H1 (cell line): ENCODE measurements around the gene SLC16A6. TPM values are rescaled to one million over a fixed set of nuclear protein-coding genes. Genes with fewer than 3 reads are reported as not detected.

ENCODE experiments used
- CTCF ChIA-PET: fragments of 300-600 bp; sonication (Branson Sonifier 250); formaldehyde crosslinking; loops from one replicate; lab custom pipeline; 2021; ENCODE audit not compliant: partially characterized antibody; lab: Charles Lee
- POLR2A ChIA-PET: fragments of 300-600 bp; sonication (Branson Sonifier 250); formaldehyde crosslinking; loops from one replicate; lab custom pipeline; 2021; ENCODE audit warnings: inconsistent platforms; ENCODE audit not compliant: partially characterized antibody; lab: Charles Lee
- DNase-seq, 2 experiments: peaks; one replicate each; pipeline versions ENCODE4 v3.0.0 to v3.0.0-alpha.2; 2010 to 2022; ENCODE audit warnings: low spot score in 2 of 2, low read depth in 1 of 2, mixed read lengths in 1 of 2
- FAIRE-seq: peaks from 2 replicates; lab custom pipeline; 2011; peaks lifted over from hg19 to GRCh38; lab: Jason Lieb, UNC
- H2AFZ ChIP-seq: 2 replicates; pipeline ENCODE4 v1.8.1; 2012; ENCODE audit warnings: low read length, inconsistent platforms
- H2AK5ac ChIP-seq: 2 replicates; pipeline ENCODE4 v1.6.1; 2013; ENCODE audit warnings: low read depth, low read length
- H2BK120ac ChIP-seq: replicated peaks from 2 replicates; pipeline ENCODE3; 2013; ENCODE audit warnings: low read depth, low read length, inconsistent platforms
- H2BK12ac ChIP-seq: 2 replicates; pipeline ENCODE4 v1.6.1; 2013; ENCODE audit warnings: low read depth, low read length
- H2BK15ac ChIP-seq: 2 replicates; pipeline ENCODE4 v1.6.1; 2013; ENCODE audit warnings: low read length
- H2BK20ac ChIP-seq: 2 replicates; pipeline ENCODE4 v1.6.1; 2013; ENCODE audit warnings: low read length
- H2BK5ac ChIP-seq: 2 replicates; pipeline ENCODE4 v1.6.1; 2013; ENCODE audit warnings: low read depth, low read length
- H3K14ac ChIP-seq: 2 replicates; pipeline ENCODE4 v1.6.1; 2013; ENCODE audit warnings: inconsistent platforms; ENCODE audit not compliant: insufficient read length
- H3K18ac ChIP-seq: 2 replicates; pipeline ENCODE4 v1.6.1; 2013; ENCODE audit warnings: low read length; ENCODE audit errors: extremely low read depth
- H3K23ac ChIP-seq: 2 replicates; pipeline ENCODE4 v1.6.1; 2013; ENCODE audit warnings: inconsistent platforms; ENCODE audit not compliant: insufficient read length
- H3K23me2 ChIP-seq: 2 replicates; pipeline ENCODE4 v1.6.1; 2013; ENCODE audit warnings: low read depth, low read length
- H3K27ac ChIP-seq: 2 replicates; pipeline ENCODE4 v1.6.1; 2011; ENCODE audit warnings: low read depth, low read length, inconsistent platforms
- H3K27me3 ChIP-seq, 4 experiments: replicated peaks in 1 of 4; 1 replicate in 1 of 4; 2 replicates in 3 of 4; pipeline versions ENCODE4 v1.6.1 to v1.8.1; 2011 to 2013; ENCODE audit warnings: low read length in 3 of 4, mild to moderate bottlenecking in 3 of 4, inconsistent platforms in 2 of 4, mixed read lengths in 2 of 4, moderate library complexity in 1 of 4; ENCODE audit not compliant: control insufficient read depth in 3 of 4, insufficient read depth in 3 of 4; ENCODE audit errors: extremely low read depth in 1 of 4
- H3K36me3 ChIP-seq, 4 experiments: 2 replicates each; pipeline versions ENCODE4 v1.6.1 to v1.8.1; 2011 to 2013; ENCODE audit warnings: mild to moderate bottlenecking in 4 of 4, low read length in 3 of 4, moderate library complexity in 2 of 4, control low read depth in 1 of 4, inconsistent platforms in 1 of 4; ENCODE audit not compliant: insufficient read depth in 4 of 4, control insufficient read depth in 2 of 4
- H3K4ac ChIP-seq: replicated peaks from 2 replicates; pipeline ENCODE3; 2013; ENCODE audit warnings: low read length, low read depth, mixed read lengths, inconsistent platforms; ENCODE audit not compliant: insufficient read length
- H3K4me1 ChIP-seq, 4 experiments: replicated peaks in 1 of 4; 1 replicate in 1 of 4; 2 replicates in 3 of 4; pipeline versions ENCODE4 v1.6.1 to v1.8.1; 2011 to 2013; ENCODE audit warnings: low read length in 3 of 4, inconsistent platforms in 2 of 4, mixed read lengths in 1 of 4; ENCODE audit not compliant: insufficient read depth in 4 of 4, control insufficient read depth in 3 of 4
- H3K4me2 ChIP-seq, 2 experiments: 2 replicates each; pipeline versions ENCODE4 v1.6.1 to v1.8.1; 2011 to 2013; ENCODE audit warnings: low read depth in 2 of 2, low read length in 2 of 2, control low read depth in 1 of 2, inconsistent platforms in 1 of 2, mild to moderate bottlenecking in 1 of 2; ENCODE audit not compliant: insufficient read depth in 1 of 2
- H3K4me3 ChIP-seq, 4 experiments: fragments of 200-600, 300-600 bp in 1 of 4; sonication (generic), shearing (Covaris generic), sonication (Bioruptor Twin) in 1 of 4; 2 replicates each; pipeline versions ENCODE4 v1.5.1 to v1.8.1; 2011 to 2016; ENCODE audit warnings: low read length in 4 of 4, low read depth in 3 of 4, control low read depth in 2 of 4, inconsistent platforms in 2 of 4, mild to moderate bottlenecking in 2 of 4, mixed read lengths in 1 of 4, moderate library complexity in 1 of 4; ENCODE audit not compliant: insufficient read depth in 2 of 4; ENCODE audit errors: extremely low read depth in 1 of 4
- H3K56ac ChIP-seq: replicated peaks from 2 replicates; pipeline ENCODE3; 2013; ENCODE audit warnings: low read depth, mild to moderate bottlenecking, mixed read lengths, low read length, inconsistent platforms; ENCODE audit not compliant: insufficient read length
- H3K79me1 ChIP-seq: 2 replicates; pipeline ENCODE4 v1.6.1; 2013; ENCODE audit warnings: low read depth, low read length, control low read depth
- H3K79me2 ChIP-seq, 2 experiments: 2 replicates each; pipeline versions ENCODE4 v1.6.1 to v1.8.1; 2012 to 2013; ENCODE audit warnings: low read length in 2 of 2, mild to moderate bottlenecking in 2 of 2, inconsistent platforms in 1 of 2; ENCODE audit not compliant: insufficient read depth in 2 of 2, control insufficient read depth in 1 of 2
- H3K9ac ChIP-seq, 4 experiments: replicated peaks in 1 of 4; 1 replicate in 1 of 4; 2 replicates in 3 of 4; pipeline versions ENCODE4 v1.6.1 to v1.8.1; 2011 to 2013; ENCODE audit warnings: low read depth in 3 of 4, low read length in 3 of 4, control low read depth in 2 of 4, mild to moderate bottlenecking in 2 of 4, moderate library complexity in 2 of 4, inconsistent platforms in 1 of 4; ENCODE audit errors: extremely low read depth in 1 of 4
- H3K9me3 ChIP-seq, 2 experiments: 2 replicates each; pipeline versions ENCODE4 v1.6.1 to v1.8.1; 2012 to 2013; ENCODE audit warnings: mild to moderate bottlenecking in 2 of 2, moderate library complexity in 2 of 2, control low read depth in 1 of 2, inconsistent platforms in 1 of 2, low read depth in 1 of 2, low read length in 1 of 2, mixed read lengths in 1 of 2; ENCODE audit not compliant: insufficient read depth in 2 of 2
- H4K20me1 ChIP-seq, 2 experiments: replicated peaks in 1 of 2; 2 replicates each; pipeline versions ENCODE3 to v1.8.1; 2011 to 2013; ENCODE audit warnings: inconsistent platforms in 2 of 2, low read length in 2 of 2, mild to moderate bottlenecking in 1 of 2; ENCODE audit not compliant: insufficient read depth in 2 of 2, control insufficient read depth in 1 of 2
- H4K5ac ChIP-seq: 2 replicates; pipeline ENCODE4 v1.6.1; 2013; ENCODE audit warnings: low read length, low read depth, mixed read lengths, inconsistent platforms; ENCODE audit not compliant: insufficient read length
- H4K8ac ChIP-seq: 2 replicates; pipeline ENCODE4 v1.8.0; 2013; ENCODE audit warnings: mild to moderate bottlenecking, moderate library complexity, low read length, inconsistent platforms; ENCODE audit not compliant: insufficient read depth; ENCODE audit errors: extremely low read depth
- H4K91ac ChIP-seq: replicated peaks from 2 replicates; pipeline ENCODE3; 2013; ENCODE audit warnings: low read length, mixed read lengths, inconsistent platforms; ENCODE audit not compliant: insufficient read length
- SIN3A ChIP-seq, 2 experiments: IDR thresholded peaks in 1 of 2; conservative IDR thresholded peaks in 1 of 2; 2 replicates each; pipeline ENCODE4 v1.6.1; 2011 to 2012; ENCODE audit warnings: low read length in 2 of 2, improper control_type of control experiment in 1 of 2, low read depth in 1 of 2, mild to moderate bottlenecking in 1 of 2
- TCF12 ChIP-seq: IDR thresholded peaks from 2 replicates; pipeline ENCODE4 v1.6.1; 2011; ENCODE audit warnings: low read depth, mild to moderate bottlenecking, low read length
- WGBS, 2 experiments: shearing (Covaris generic) in 1 of 2; methylation state at CpG; one replicate each; pipeline versions ENCODE4 v1.1.6 to v1.1.7; 2013 to 2015; ENCODE audit warnings: low lambda C conversion rate in 2 of 2, mixed read lengths in 2 of 2, inconsistent platforms in 1 of 2, low coverage in 1 of 2, missing lambda C conversion rate in 1 of 2; ENCODE audit not compliant: insufficient replicate concordance in 2 of 2, insufficient coverage in 1 of 2, insufficient read length in 1 of 2; ENCODE audit errors: extremely low coverage in 1 of 2, missing lambda C conversion rate in 1 of 2; 5-methylcytosine and 5-hydroxymethylcytosine counted together
- polyA plus RNA-seq, 7 experiments: library from polyadenylated mRNA; depleted of rRNA in 3 of 7; stranded (reverse) in 5 of 7; unstranded in 2 of 7; fragments of >200 nt in 5 of 7; fragments of 200-250 nt in 2 of 7; gene quantifications; 1 replicate in 5 of 7; 2 replicates in 1 of 7; 4 replicates in 1 of 7; pipeline versions ENCODE4 v1.2.1 to v1.2.3, GENCODE V29; 2011 to 2013; ENCODE audit warnings: missing spikeins in 2 of 7, mixed read lengths in 2 of 7
- total RNA-seq: library from RNA; stranded (reverse); fragmentation: NEBNext Ultra II Directional; extraction: Animal tissue kit (Norgen Biotek cat#: 25700); gene quantifications from 2 replicates; pipeline ENCODE4 v1.2.1, GENCODE V29; 2021

SLC16A6 gene
- total and polyA plus RNA-seq, 2 of the 8 experiments (the other 6 are each of a cell fraction or from before 2014, with no cell fraction given): 0.17 to 0.22 TPM

- H3K14ac ChIP-seq: no peak overlapping the region
- H3K4me2 ChIP-seq: peak overlapping the region; percentile 67 to 77; a peak in 2 of 4 replicates
- H3K79me2 ChIP-seq: no peaks in the 10 kb centered on the region
- no peaks in the 10 kb centered on the region for H3K27me3 ChIP-seq
- no peak overlapping the region for H4K5ac ChIP-seq
- H3K18ac ChIP-seq: no peak overlapping the region
- H4K20me1 ChIP-seq: no peaks in the 10 kb centered on the region
- H4K8ac ChIP-seq: no peak overlapping the region
- CTCF ChIA-PET: interaction anchor here (0.9 to 3.6 kb wide), 7 partner anchors 48 to 214 kb away, joined by 3 to 18 read pairs (median 5); no protein-coding TSS in a partner anchor
- peak overlapping the region in 3 of 4 experiments; percentile 76 to 88 (median 81); a peak in 2 of 8 replicates for H3K4me3 ChIP-seq
- peaks cover 0 to 7% (median 0%) of the 10 kb centered on the region in 4 experiments; a peak in 3 of 8 replicates for H3K36me3 ChIP-seq
- H4K91ac ChIP-seq: no peak overlapping the region
- no peak overlapping the region for H3K4ac ChIP-seq
- H2BK20ac ChIP-seq: no peak overlapping the region
- no peaks in the 10 kb centered on the region for H3K9me3 ChIP-seq
- no peak overlapping the region for H2BK5ac ChIP-seq
- no peak overlapping the region for H2BK15ac ChIP-seq
- WGBS, 2 experiments: 91% methylated on average over 5 of the region's 5 CpGs; no CpG with 5 or more reads in 1 of the 2 experiments
- H3K79me1 ChIP-seq: no peaks in the 10 kb centered on the region
- no peak overlapping the region for H2AK5ac ChIP-seq
- no peak overlapping the region for H2BK120ac ChIP-seq
- H3K56ac ChIP-seq: no peak overlapping the region
- H3K4me1 ChIP-seq: no peaks in the 10 kb centered on the region; a peak in 2 of 7 replicates
- no peak overlapping the region for H2AFZ ChIP-seq
- peaks cover 2% of the 10 kb centered on the region; the same call in 1 of the 2 replicates for H3K23me2 ChIP-seq
- POLR2A ChIA-PET: interaction anchor here (1.1 to 3.0 kb wide), 4 partner anchors 16 to 211 kb away, joined by 3 to 10 read pairs (median 3); no protein-coding TSS in a partner anchor
- no peak overlapping the region for H3K9ac ChIP-seq
- no peak overlapping the region for H3K23ac ChIP-seq
- no peak overlapping the region for H3K27ac ChIP-seq
- FAIRE-seq: no peak
- no peak for DNase-seq
- no peak overlapping the region for H2BK12ac ChIP-seq
- no peak for TF ChIP-seq SIN3A (conservative IDR thresholded peaks at IDR 0.05 in 1 of 2, IDR thresholded peaks at IDR 0.05 in 1 of 2; ENCODE audit: low read depth in 1 of 2, low read length in 2 of 2)
- TF ChIP-seq TCF12: no peak
Measured at GRCh38 chr17:68248891-68249290, 42.0 kb downstream of the SLC16A6 start.
